Ishikawa (cell line): ENCODE results near the gene KPNA3.

ENCODE experiments used
- CEBPB ChIP-seq: IDR thresholded peaks from 2 replicates; pipeline ENCODE4 v1.6.1; 2012
- RAD21 ChIP-seq: IDR thresholded peaks from 2 replicates; pipeline ENCODE4 v1.6.1; 2012; ENCODE audit warnings: low read depth

DNA sequence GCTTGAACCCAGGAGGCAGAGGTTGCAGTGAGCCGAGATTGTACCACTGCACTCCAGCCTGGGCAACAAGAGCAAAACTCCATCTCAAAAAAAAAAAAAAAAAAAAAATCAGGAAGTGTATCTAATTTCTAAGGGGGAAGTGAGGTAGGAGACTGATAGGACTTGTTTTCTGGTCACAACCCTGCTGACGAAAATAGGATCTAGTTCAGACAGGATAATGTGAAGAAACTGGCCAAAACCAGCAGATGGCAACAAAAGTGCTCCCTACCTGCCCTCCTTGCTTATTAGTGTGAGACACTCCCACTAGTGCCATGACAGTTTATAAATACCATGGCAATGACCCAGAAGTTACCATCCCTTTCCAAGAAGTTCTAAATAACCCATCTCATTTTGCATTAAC, 36.0 kb upstream of the KPNA3 start:
- TF ChIP-seq CEBPB: no peak
- TF ChIP-seq RAD21: no peak
